Eye (tissue), 1 donor: ENCODE results near the gene PREX1.
"Not testable (repeated sequence)": the region's sequence is repeated elsewhere in the genome, so short reads cannot be mapped to it uniquely, and the experiment has no call there.

Experiments used
- DNase-seq: peaks from one replicate; pipeline ENCODE4 v3.0.0-alpha.2; 2015

The PREX1 gene

GRCh38 chr20:48794360-48794759 lies 33.4 kb downstream of the PREX1 start:
- peak; percentile 90 for DNase-seq

DNA sequence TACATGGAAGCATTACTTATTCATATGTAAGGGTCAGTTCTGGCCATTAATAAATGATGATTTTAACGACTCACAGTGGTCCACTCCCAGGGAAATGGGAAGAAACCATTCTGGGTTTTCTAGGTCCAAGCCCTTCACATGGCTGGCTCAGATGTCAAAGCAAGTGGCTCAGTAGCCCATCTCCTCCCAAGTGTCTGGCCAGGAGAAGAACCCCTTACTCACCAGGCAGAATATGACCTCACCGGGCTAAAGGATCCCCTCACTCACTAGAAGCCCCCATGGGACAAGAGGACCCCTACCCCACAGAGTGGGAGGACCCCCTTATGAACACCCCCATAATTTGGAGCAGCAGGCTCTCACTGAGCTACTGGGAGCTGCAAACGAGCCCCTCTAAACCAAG lies 34.0 kb downstream of the PREX1 start:
- DNase-seq = peak; percentile 75

DNA sequence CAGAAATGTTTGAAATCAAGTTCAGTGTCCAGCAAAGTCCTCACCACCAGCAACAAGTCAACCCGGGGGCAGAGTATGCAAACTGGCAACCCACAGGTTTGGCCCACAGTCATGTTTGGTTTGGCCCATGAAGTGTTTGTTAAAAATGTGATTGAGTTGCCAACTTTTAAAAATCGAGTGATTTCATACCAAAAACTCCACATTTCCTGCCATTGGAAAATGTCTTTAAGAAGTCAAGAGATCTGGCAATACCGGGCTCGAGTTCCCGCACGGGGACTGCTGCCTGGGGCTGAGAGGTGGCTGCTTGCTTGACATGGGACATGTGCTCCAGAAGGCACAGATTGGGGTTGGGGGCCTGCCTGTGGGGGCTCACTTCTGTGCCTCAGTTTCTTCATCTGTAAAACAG lies 36.1 kb downstream of the PREX1 start:
- DNase-seq = peak; percentile 55

DNA sequence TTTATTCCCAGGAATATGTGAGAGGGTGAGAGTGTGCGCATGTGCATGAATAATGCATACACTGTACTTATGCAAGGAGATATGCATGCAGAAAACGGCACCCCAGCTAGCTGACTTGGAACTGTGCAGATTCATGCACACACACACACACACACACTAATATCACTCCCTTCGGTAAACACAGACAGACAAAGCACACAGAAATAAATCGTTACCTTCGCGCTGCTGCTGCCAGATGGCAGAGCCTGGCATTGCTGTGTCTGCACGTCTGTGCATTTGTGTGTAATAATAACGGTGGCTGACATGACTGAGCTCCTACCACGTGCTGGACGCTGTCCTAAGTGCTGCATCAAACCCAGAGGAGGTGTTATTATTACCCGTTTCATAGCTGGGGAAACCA lies 36.8 kb downstream of the PREX1 start:
- peak; percentile 79 for DNase-seq

DNA sequence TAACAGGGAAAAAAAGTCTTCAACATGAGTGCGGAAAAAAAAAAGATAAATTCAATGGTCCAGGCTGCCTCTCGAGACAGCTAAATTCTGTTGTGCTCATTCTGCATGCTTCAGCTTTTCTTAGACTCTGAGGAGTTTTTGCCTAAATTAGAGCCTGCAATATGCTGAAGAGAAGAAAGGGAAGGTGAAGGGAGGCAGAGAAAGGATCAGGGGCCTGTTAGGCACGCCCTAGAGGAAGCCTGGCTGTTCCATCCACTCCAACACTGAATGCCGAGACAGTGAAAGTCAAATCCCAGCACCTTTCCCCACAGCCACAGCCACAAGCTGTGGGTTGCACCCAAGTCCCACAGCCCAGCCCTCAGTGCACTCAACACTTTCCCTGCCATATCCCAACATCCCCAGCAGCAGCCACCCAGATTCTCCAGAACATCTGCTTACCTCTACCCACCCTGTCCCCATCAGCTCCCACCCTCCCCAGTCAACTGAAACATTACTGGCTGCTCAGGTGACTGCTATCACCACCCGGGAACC lies 37.3 kb downstream of the PREX1 start:
- peak; percentile 42 for DNase-seq

DNA sequence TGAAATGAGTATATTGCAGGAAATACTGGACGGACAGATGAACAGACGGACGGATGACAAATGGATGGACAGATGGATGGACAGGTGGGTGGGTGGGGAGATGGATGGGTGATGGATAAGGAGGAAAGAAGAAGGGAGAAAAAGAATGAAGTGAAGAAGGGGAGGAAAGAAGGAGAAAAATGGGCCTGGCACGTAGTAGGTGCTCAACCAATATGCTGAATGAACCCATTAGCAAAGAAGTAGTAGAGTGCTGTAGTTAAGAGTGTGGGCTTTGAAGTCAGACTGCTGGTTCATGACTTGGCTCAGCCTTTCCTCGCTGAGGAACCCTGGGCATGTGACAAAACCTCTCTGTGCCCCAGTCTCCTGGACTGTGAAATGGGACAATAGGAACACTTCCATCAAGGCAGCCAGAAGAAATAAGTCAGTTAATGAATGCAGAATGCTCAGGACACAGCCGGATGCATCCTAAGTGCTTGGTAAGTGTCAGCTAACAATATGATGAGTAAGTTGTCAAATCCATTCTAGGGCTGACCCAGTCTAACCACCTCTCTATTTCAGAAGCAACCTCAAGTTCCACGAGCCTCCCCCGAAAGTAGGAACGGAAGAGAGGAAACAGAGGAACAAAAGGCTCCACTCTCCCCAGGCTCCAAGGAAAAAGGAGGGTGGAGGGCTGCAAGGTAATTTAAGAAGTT lies 37.9 kb downstream of the PREX1 start:
- no peak for DNase-seq

DNA sequence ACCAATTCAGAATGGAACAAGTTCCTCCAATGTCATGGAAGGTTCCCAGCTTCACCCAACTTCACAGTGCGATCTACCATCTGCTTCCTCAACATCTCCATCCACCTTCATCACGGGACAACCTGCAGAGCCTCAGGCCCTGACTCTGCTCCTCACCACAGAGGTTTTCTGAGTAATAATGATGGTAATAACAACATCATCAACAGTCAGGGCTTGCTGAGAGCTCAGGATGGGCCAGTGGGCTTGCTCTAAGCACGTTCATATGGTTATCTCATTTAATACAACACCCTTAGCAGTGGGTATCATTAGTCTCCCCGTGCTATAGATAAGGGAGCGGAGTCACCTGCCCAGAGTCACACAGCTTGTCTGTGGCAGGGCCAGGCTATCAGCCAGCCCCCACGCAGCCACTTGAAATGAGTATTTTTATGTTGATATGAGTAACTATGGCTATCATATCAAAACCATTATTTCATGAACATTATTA lies 38.6 kb downstream of the PREX1 start:
- no peak for DNase-seq

DNA sequence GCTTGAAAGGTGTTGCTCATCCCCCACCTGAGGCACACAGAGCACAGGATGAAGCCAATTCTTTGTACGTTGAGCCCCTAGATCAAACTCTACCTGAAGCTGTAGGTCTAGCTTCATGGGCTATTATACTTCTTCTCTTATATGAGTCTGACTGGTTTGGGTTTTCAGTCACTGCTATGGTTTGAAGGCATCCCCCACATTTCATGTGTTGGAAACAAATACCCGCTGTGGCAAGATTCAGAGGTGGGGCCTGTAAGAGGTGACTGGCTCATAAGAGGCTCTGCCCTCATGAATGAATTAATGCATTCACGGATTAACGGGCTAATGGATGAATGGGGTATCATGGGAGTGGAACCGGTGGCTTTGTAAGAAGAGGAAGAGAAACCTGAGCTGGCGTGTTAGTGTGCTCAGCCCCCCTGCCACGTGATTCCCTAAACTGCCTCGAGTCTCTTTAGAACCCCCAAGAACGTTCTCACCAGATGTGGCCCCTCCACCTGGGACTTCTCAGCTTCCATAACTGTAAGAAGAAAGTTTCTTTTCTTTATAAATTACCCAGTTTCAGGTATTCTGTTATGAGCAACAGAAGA lies 39.2 kb downstream of the PREX1 start:
- DNase-seq = no peak

- peak; percentile 46 for DNase-seq
These were observed 39.9 kb downstream of the PREX1 start for GRCh38 chr20:48787861-48788375.

DNA sequence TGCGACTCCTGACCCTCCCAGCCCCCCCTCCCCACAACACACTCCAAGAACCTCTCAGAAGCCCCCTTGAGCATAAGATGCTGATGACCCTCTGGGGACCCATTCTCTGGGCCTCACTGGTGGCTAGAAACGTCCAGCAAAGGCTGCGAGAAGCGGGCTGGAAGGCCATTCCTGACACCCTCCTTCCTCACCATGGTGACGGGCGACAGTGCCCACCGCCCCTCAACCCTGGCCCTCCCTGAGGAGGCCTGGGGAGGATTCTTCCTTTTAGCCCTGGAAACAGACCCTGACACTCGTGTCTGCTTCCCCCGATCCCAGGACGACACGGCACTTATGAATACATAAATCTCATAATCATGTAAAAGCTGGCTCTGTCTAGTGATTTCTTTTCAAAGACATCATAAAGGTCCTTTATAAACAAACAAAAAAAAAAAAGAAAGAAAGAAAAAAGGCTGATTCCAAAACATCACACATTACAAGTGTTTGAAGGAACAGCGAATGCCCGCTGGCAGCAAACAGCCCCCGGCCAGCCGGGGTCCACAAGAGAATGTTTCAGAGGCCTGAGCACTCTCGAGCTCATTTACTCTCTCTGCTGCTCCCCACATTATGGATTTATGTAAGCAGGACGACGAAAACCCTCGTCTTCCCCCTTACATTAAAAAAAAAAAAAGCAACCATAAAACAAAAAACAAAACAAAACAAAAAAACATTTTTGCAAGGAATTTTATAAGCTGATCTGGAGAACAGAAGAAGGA lies 40.7 kb downstream of the PREX1 start:
- peak; percentile 64 for DNase-seq

- DNase-seq = no peak
These were observed 42.0 kb downstream of the PREX1 start for GRCh38 chr20:48785801-48786200.

GRCh38 chr20:48785256-48785655 lies 42.5 kb downstream of the PREX1 start:
- no peak for DNase-seq

DNA sequence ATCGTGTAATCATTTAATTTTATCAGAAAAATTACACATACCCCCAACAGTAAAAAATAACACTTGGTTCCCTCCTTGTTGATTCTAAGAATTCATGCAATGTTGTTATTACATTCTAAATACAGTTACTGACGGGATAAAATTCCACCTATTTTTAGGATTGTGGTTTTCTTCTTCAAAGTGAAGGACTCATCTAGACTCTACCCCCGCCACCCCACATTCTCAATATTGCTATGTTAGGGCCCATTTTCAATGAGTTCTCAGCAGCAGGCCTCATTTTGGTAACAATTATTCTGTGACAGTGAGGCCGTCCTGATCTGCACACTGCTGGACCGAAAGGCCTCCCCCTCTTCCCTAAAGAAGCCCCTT lies 43.5 kb downstream of the PREX1 start:
- DNase-seq = no peak

- no peak for DNase-seq
These were observed 44.1 kb downstream of the PREX1 start for GRCh38 chr20:48783533-48784272.

- DNase-seq = no peak
These were observed 44.9 kb downstream of the PREX1 start for GRCh38 chr20:48782901-48783308.

DNA sequence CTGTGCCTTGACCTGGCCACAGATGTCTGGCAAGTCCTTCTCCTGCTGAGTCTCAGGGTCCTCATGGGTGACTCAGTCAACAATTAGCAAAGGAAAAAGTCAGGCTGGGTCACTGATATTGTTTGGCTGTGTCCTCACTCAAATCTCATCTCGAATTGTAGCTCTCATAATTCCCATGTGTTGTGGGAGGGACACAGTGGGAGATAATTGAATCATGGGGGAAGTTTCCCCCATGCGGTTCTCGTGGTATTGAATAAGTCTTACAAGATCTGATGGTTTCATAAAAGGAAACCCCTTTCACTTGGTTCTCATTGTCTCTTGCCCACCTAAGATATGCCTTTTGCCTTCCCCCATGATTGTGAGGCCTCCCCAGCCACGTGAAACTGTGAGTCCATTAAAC lies 45.7 kb downstream of the PREX1 start:
- DNase-seq = no peak

- no peak for DNase-seq
These were observed 46.2 kb downstream of the PREX1 start for GRCh38 chr20:48781634-48782033.

DNA sequence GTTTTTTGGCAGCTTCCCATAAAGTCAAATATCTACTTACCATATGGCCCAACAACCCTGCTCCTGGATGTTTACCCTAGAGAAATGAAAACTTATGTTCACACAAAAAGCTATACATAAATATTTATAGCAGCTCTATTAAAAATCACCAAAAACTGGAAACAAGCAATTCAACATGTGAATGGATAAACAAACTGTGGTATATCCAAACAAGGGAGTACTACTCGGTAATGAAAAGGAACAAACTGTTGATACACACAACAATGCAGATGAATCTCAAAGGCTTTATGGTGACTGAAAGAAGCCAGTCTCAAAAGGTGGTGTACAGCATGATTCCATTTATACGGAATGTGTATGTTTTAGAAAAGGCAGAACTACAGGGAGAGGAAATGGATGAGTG lies 48.4 kb downstream of the PREX1 start:
- DNase-seq = no peak

DNA sequence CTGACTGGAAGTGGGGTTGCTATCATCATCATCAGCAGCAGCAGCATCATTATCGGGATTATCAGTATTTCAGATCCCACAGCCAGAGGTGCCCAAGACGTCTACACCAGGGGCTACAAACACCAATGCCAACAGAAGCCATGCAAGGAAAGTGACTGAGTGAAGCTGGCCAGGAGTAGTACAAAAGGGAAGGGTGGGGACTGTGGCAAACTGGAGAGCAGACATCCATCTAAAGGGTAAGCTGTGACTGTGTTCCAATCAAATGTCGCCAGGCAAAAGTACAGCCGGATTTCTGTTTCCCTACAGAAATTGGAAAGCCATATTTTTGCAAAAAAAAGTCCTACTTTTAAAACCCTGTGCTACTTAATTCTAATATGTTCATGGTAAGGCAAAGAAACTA lies 50.0 kb downstream of the PREX1 start:
- DNase-seq = no peak

GRCh38 chr20:48777005-48777404 lies 50.8 kb downstream of the PREX1 start:
- no peak for DNase-seq

DNA sequence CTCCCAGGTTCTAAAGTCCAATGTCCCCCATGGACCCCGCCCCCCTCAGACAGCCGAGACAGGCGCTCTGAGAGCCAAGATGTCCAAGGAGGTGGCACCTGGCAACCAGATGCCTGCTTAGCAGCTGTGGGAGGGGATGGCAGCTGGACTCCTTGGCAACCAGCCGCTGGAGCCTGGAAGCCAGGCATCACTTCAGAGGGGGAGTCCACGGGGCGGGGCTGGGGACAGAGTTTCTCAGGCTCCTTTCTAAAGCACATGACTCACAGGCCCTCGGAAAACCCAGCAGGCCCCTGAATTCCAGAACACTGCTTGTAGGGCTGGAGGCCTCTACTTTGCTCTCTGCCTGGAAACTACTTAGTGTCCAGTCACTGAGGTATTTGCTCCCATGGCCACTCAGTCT lies 51.5 kb downstream of the PREX1 start:
- DNase-seq = no peak

- DNase-seq = not testable (repeated sequence)
These were observed 52.3 kb downstream of the PREX1 start for GRCh38 chr20:48775545-48775944.

DNA sequence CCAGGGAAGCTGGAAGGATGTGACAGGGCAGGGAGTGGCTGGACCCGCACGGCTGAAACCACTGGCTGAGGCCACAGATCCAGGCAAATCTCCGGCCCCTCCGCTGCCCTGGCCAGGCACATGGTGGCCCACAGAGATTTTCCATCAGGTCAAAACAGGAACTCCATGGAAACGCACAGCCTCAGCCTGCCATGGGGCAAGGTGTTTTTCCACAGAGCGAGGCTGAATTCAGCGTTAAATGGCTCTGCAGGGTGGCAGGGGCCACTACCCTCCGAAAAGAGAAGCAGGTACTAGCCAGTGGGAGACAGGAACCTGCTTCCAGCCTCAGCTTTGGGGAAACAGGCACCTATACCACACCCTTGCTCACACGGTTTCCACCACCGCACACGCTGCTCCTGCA lies 53.1 kb downstream of the PREX1 start:
- DNase-seq = no peak
